GM04503 (cell line): ENCODE results near the gene CSNK2B.

Experiments
- DNase-seq: peaks from one replicate; pipeline ENCODE4 v3.0.0-alpha.2; 2012; ENCODE audit warnings: low read depth

CSNK2B gene

GRCh38 chr6:31711233-31711632, 45.4 kb downstream of the CSNK2B start:
- DNase-seq = no peak

GRCh38 chr6:31712296-31712695, 46.4 kb downstream of the CSNK2B start:
- no peak for DNase-seq

- DNase-seq = no peak
Measured at GRCh38 chr6:31713465-31713864, 47.6 kb downstream of the CSNK2B start.

GRCh38 chr6:31713991-31714684, 48.3 kb downstream of the CSNK2B start:
- DNase-seq = no peak

- DNase-seq = no peak
Measured at GRCh38 chr6:31715022-31715958, 49.4 kb downstream of the CSNK2B start, which contains the start of gene LY6G6D. Gene LY6G6D, plus strand, starts transcription at chr6:31715348. Its CDS starts 8 bp downstream, at chr6:31715356.

GRCh38 chr6:31717499-31718222, 51.8 kb downstream of the CSNK2B start:
- no peak for DNase-seq

- DNase-seq = no peak
Measured at GRCh38 chr6:31718265-31718664, 52.4 kb downstream of the CSNK2B start.

GRCh38 chr6:31719001-31719400, 53.1 kb downstream of the CSNK2B start:
- no peak for DNase-seq
